HepG2 (cell line): ENCODE data around the gene C2CD2.

Experiments used
- ESRRA ChIP-seq: sonication (generic); formaldehyde crosslinking; IDR thresholded peaks from 2 replicates; pipeline ENCODE4 v1.5.1; 2020; ENCODE audit warnings: mild to moderate bottlenecking, low read depth, missing genetic modification reagents
- GABPA ChIP-seq, 2 experiments: IDR thresholded peaks; 2 replicates each; pipeline ENCODE4 v1.6.1; 2011 to 2016; ENCODE audit warnings: low read depth in 2 of 2, low read length in 1 of 2, missing biosample characterization in 1 of 2, missing genetic modification characterization in 1 of 2
- KDM4B ChIP-seq: sonication (generic); formaldehyde crosslinking; IDR thresholded peaks from 2 replicates; pipeline ENCODE4 v1.4.0; 2020; ENCODE audit warnings: missing genetic modification reagents
- KLF13 ChIP-seq: sonication (generic); formaldehyde crosslinking; IDR thresholded peaks from 2 replicates; pipeline ENCODE4 v1.4.0; 2020; ENCODE audit warnings: mild to moderate bottlenecking, missing genetic modification reagents
- NFYB ChIP-seq: sonication (generic); formaldehyde crosslinking; IDR thresholded peaks from 2 replicates; pipeline ENCODE4 v1.4.0; 2020; ENCODE audit warnings: missing genetic modification reagents
- POLR2AphosphoS5 ChIP-seq: IDR thresholded peaks from 2 replicates; pipeline ENCODE4 v1.6.1; 2012; ENCODE audit warnings: low read depth, low read length
- RBFOX2 ChIP-seq: fragments of 200-400 bp; formaldehyde crosslinking; IDR thresholded peaks from 2 replicates; pipeline ENCODE4 v1.6.1; 2017; ENCODE audit warnings: low read depth, mild to moderate bottlenecking, low read length
- SP1 ChIP-seq, 2 experiments: fragments of 450-650 bp in 1 of 2; sonication (generic) in 1 of 2; formaldehyde crosslinking in 1 of 2; IDR thresholded peaks; 2 replicates each; pipeline versions ENCODE4 v1.4.0 to v1.6.1; 2016 to 2020; ENCODE audit warnings: missing genetic modification reagents in 1 of 2
- SP140L ChIP-seq: sonication (generic); formaldehyde crosslinking; IDR thresholded peaks from 2 replicates; pipeline ENCODE4 v1.4.0; 2020; ENCODE audit warnings: missing genetic modification reagents, borderline replicate concordance
- TBP ChIP-seq: sonication (generic); formaldehyde crosslinking; IDR thresholded peaks from 2 replicates; pipeline ENCODE4 v1.5.0; 2020; ENCODE audit warnings: missing genetic modification reagents
- TF ChIP-seq, protein P1 (sequence below): sonication (generic); formaldehyde crosslinking; IDR thresholded peaks from 2 replicates; pipeline ENCODE4 v1.5.0; 2020; ENCODE audit warnings: mild to moderate bottlenecking, missing genetic modification reagents, moderate library complexity
- TF ChIP-seq, protein P2 (sequence below): sonication (generic); formaldehyde crosslinking; IDR thresholded peaks from 2 replicates; pipeline ENCODE4 v1.8.1; 2023; ENCODE audit warnings: missing genetic modification reagents, inconsistent platforms, borderline replicate concordance

DNA sequence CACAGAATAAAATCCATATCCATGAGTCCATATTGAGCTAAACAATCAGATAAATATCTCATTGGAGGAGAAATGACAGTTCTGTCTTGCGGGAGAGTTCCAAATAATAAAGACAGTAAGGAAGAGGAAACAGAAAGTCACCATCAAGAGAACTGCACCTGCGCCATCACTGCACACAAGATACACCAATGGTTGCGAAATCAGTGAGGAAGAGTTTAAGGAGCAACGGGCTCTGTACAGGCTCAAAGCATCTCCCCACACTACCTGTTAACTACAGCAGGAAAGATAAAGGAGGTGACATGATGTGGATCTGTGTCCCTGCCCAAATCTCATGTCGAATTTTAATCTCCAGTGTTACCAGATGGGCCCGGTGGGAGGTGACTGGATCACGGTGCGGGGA lies 7.8 kb downstream of the C2CD2 start:
- TF ChIP-seq SP1 (IDR thresholded peaks at IDR 0.05) (no peak), SP1 (CRISPR knock-in tag; IDR thresholded peaks at IDR 0.05) (no peak), NFYB (CRISPR knock-in tag) (no peak), ESRRA (CRISPR knock-in tag) (no peak), TBP (CRISPR knock-in tag) (no peak), POLR2AphosphoS5 (no peak), GABPA (IDR thresholded peaks at IDR 0.05; ENCODE audit: low read depth, low read length) (no peak), GABPA (CRISPR knock-in tag; IDR thresholded peaks at IDR 0.05; ENCODE audit: low read depth) (no peak), SP140L (CRISPR knock-in tag) (no peak), KLF13 (CRISPR knock-in tag) (no peak), KDM4B (no peak), RBFOX2 (no peak)
- TF ChIP-seq, protein P1, sequence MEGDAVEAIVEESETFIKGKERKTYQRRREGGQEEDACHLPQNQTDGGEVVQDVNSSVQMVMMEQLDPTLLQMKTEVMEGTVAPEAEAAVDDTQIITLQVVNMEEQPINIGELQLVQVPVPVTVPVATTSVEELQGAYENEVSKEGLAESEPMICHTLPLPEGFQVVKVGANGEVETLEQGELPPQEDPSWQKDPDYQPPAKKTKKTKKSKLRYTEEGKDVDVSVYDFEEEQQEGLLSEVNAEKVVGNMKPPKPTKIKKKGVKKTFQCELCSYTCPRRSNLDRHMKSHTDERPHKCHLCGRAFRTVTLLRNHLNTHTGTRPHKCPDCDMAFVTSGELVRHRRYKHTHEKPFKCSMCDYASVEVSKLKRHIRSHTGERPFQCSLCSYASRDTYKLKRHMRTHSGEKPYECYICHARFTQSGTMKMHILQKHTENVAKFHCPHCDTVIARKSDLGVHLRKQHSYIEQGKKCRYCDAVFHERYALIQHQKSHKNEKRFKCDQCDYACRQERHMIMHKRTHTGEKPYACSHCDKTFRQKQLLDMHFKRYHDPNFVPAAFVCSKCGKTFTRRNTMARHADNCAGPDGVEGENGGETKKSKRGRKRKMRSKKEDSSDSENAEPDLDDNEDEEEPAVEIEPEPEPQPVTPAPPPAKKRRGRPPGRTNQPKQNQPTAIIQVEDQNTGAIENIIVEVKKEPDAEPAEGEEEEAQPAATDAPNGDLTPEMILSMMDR (CRISPR knock-in tag), result no peak
- TF ChIP-seq, protein P2, sequence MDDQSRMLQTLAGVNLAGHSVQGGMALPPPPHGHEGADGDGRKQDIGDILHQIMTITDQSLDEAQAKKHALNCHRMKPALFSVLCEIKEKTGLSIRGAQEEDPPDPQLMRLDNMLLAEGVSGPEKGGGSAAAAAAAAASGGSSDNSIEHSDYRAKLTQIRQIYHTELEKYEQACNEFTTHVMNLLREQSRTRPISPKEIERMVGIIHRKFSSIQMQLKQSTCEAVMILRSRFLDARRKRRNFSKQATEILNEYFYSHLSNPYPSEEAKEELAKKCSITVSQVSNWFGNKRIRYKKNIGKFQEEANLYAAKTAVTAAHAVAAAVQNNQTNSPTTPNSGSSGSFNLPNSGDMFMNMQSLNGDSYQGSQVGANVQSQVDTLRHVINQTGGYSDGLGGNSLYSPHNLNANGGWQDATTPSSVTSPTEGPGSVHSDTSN, result no peak
